H9 (cell line): ENCODE results near the gene SMIM9. TPM values are rescaled to one million over a fixed set of nuclear protein-coding genes. Genes with fewer than 3 reads are reported as not detected.

Source experiments
- DNase-seq: peaks from one replicate; pipeline ENCODE4 v3.0.0-alpha.2; 2017
- H2AFZ ChIP-seq: one replicate; pipeline ENCODE4 v1.6.1; 2013; ENCODE audit warnings: mild to moderate bottlenecking, low read length, control low read depth, moderate library complexity
- H2AK5ac ChIP-seq: 2 replicates; pipeline ENCODE4 v1.6.1; 2013; ENCODE audit warnings: low read length, control low read depth, mixed read lengths; ENCODE audit not compliant: insufficient read length
- H2BK120ac ChIP-seq: one replicate; pipeline ENCODE4 v1.6.1; 2013; ENCODE audit warnings: low read depth, mild to moderate bottlenecking, low read length, control low read depth, inconsistent platforms; ENCODE audit not compliant: poor library complexity, severe bottlenecking
- H2BK12ac ChIP-seq: 2 replicates; pipeline ENCODE4 v1.6.1; 2013; ENCODE audit warnings: low read length, control low read depth, mixed read lengths, low read depth; ENCODE audit not compliant: insufficient read length
- H2BK15ac ChIP-seq: 2 replicates; pipeline ENCODE4 v1.6.1; 2013; ENCODE audit warnings: low read depth, low read length, control low read depth
- H2BK20ac ChIP-seq: one replicate; pipeline ENCODE4 v1.6.1; 2013; ENCODE audit warnings: low read depth, mild to moderate bottlenecking, low read length, control low read depth, inconsistent platforms; ENCODE audit not compliant: poor library complexity, severe bottlenecking
- H2BK5ac ChIP-seq: 2 replicates; pipeline ENCODE4 v1.6.1; 2013; ENCODE audit warnings: low read length, control low read depth, mixed read lengths; ENCODE audit not compliant: insufficient read length
- H3K14ac ChIP-seq: 2 replicates; pipeline ENCODE4 v1.6.1; 2013; ENCODE audit warnings: low read length, control low read depth; ENCODE audit not compliant: insufficient read depth
- H3K18ac ChIP-seq: 2 replicates; pipeline ENCODE4 v1.6.1; 2013; ENCODE audit warnings: low read depth, mild to moderate bottlenecking, mixed read lengths, low read length, control low read depth; ENCODE audit not compliant: insufficient read length
- H3K23ac ChIP-seq: 2 replicates; pipeline ENCODE4 v1.6.1; 2013; ENCODE audit warnings: low read length, control low read depth, mixed read lengths, low read depth; ENCODE audit not compliant: insufficient read length
- H3K23me2 ChIP-seq: 2 replicates; pipeline ENCODE4 v1.6.1; 2013; ENCODE audit warnings: low read depth, mild to moderate bottlenecking, mixed read lengths, low read length, control low read depth; ENCODE audit not compliant: insufficient read length, poor library complexity, severe bottlenecking
- H3K27ac ChIP-seq: 2 replicates; pipeline ENCODE4 v1.5.1; 2013; ENCODE audit warnings: low read length, control low read depth, mixed read lengths, low read depth; ENCODE audit not compliant: insufficient read length
- H3K27me3 ChIP-seq: 2 replicates; pipeline ENCODE4 v1.6.1; 2013; ENCODE audit warnings: low read length, control low read depth, inconsistent platforms; ENCODE audit not compliant: insufficient read depth
- H3K4ac ChIP-seq: 2 replicates; pipeline ENCODE4 v1.6.1; 2013; ENCODE audit warnings: low read depth, mild to moderate bottlenecking, control low read depth, inconsistent platforms, low read length, moderate library complexity
- H3K4me1 ChIP-seq: 2 replicates; pipeline ENCODE4 v1.6.1; 2013; ENCODE audit warnings: low read length, control low read depth, inconsistent platforms; ENCODE audit not compliant: insufficient read depth
- H3K4me2 ChIP-seq: 2 replicates; pipeline ENCODE4 v1.6.1; 2013; ENCODE audit warnings: low read length, control low read depth, mixed read lengths; ENCODE audit not compliant: insufficient read length, insufficient read depth
- H3K56ac ChIP-seq: 2 replicates; pipeline ENCODE4 v1.6.1; 2013; ENCODE audit warnings: low read depth, mild to moderate bottlenecking, mixed read lengths, low read length, control low read depth; ENCODE audit not compliant: insufficient read length
- H3K79me1 ChIP-seq: 2 replicates; pipeline ENCODE4 v1.6.1; 2013; ENCODE audit warnings: low read depth, mild to moderate bottlenecking, moderate library complexity, low read length, control low read depth, inconsistent platforms; ENCODE audit not compliant: insufficient read depth, poor library complexity, severe bottlenecking
- H3K79me2 ChIP-seq: 2 replicates; pipeline ENCODE4 v1.6.1; 2013; ENCODE audit warnings: low read length, control low read depth, inconsistent platforms; ENCODE audit not compliant: insufficient read depth
- H3K9ac ChIP-seq: 2 replicates; pipeline ENCODE4 v1.6.1; 2013; ENCODE audit warnings: low read length, control low read depth, mixed read lengths; ENCODE audit not compliant: insufficient read length; ENCODE audit errors: extremely low read depth
- H3K9me3 ChIP-seq: one replicate; pipeline ENCODE4 v1.6.1; 2013; ENCODE audit warnings: low read depth, low read length, inconsistent platforms; ENCODE audit not compliant: control insufficient read depth
- H3T11ph ChIP-seq: one replicate; pipeline ENCODE4 v1.6.1; 2013; ENCODE audit warnings: mild to moderate bottlenecking, low read length, control low read depth, inconsistent platforms
- H4K20me1 ChIP-seq: one replicate; pipeline ENCODE4 v1.6.1; 2013; ENCODE audit not compliant: control insufficient read depth, insufficient read length, insufficient read depth
- H4K5ac ChIP-seq: 2 replicates; pipeline ENCODE4 v1.6.1; 2013; ENCODE audit warnings: low read depth, mild to moderate bottlenecking, mixed read lengths, low read length, control low read depth; ENCODE audit not compliant: insufficient read length
- H4K8ac ChIP-seq: replicated peaks from 2 replicates; pipeline ENCODE4 v1.6.1; 2013; ENCODE audit warnings: low read length, control low read depth, mixed read lengths, low read depth; ENCODE audit not compliant: insufficient read length
- H4K91ac ChIP-seq: 2 replicates; pipeline ENCODE4 v1.6.1; 2013; ENCODE audit warnings: low read depth, mild to moderate bottlenecking, moderate library complexity, mixed read lengths, low read length, control low read depth; ENCODE audit not compliant: insufficient read length
- H3K27ac Mint-ChIP-seq, 3 experiments: 2 replicates in 2 of 3; 3 replicates in 1 of 3; pipeline ENCODE4 v1.8.0; 2020 to 2021; ENCODE audit warnings: mixed read lengths in 3 of 3, mild to moderate bottlenecking in 1 of 3, moderate library complexity in 1 of 3
- H3K27me3 Mint-ChIP-seq: 2 replicates; pipeline ENCODE4 v1.8.0; 2021; ENCODE audit warnings: low read depth, mild to moderate bottlenecking, moderate library complexity, mixed read lengths
- H3K36me3 Mint-ChIP-seq, 3 experiments: 2 replicates in 2 of 3; 3 replicates in 1 of 3; pipeline ENCODE4 v1.8.0; 2020 to 2021; ENCODE audit warnings: low read depth in 3 of 3, mixed read lengths in 3 of 3; ENCODE audit not compliant: insufficient read depth in 1 of 3
- H3K4me1 Mint-ChIP-seq, 2 experiments: 2 replicates each; pipeline ENCODE4 v1.8.0; 2020; ENCODE audit warnings: mixed read lengths in 2 of 2
- H3K4me3 Mint-ChIP-seq, 2 experiments: 2 replicates in 1 of 2; 3 replicates in 1 of 2; pipeline ENCODE4 v1.8.0; 2020 to 2021; ENCODE audit warnings: mild to moderate bottlenecking in 2 of 2, mixed read lengths in 2 of 2, moderate library complexity in 1 of 2
- H3K9me3 Mint-ChIP-seq, 2 experiments: 2 replicates in 1 of 2; 3 replicates in 1 of 2; pipeline ENCODE4 v1.8.0; 2020; ENCODE audit warnings: mild to moderate bottlenecking in 2 of 2, mixed read lengths in 2 of 2, moderate library complexity in 1 of 2
- CTCF ChIP-seq: fragments of 200-600 bp; sonication (generic); conservative IDR thresholded peaks from 3 replicates; pipeline ENCODE4 v1.8.0; 2021; ENCODE audit warnings: antibody characterized with exemption, mild to moderate bottlenecking
- WGBS: extraction: QIAGEN DNeasy Blood & Tissue Kit; methylation state at CpG from one replicate; pipeline ENCODE4 v1.1.7; 2013; ENCODE audit warnings: missing lambda C conversion rate, low lambda C conversion rate, mixed read lengths; ENCODE audit not compliant: insufficient read length; ENCODE audit errors: extremely low coverage; 5-methylcytosine and 5-hydroxymethylcytosine counted together
- total RNA-seq: library from RNA; stranded (reverse); gene quantifications from 2 replicates; pipeline ENCODE4 v1.2.1, GENCODE V29; 2021

The SMIM9 gene
- total RNA-seq, 1 experiment from 2014 or later = not detected

GRCh38 chrX:154802947-154803346 lies 31.5 kb downstream of the SMIM9 start:
- no peak overlapping the region for H3K4me2 ChIP-seq
- no peak overlapping the region for H3K23ac ChIP-seq
- DNase-seq = no peak
- no CpG with 5 or more reads among the region's 2 CpGs for WGBS
- Mint-ChIP-seq H3K27ac (no peak overlapping the region), H3K9me3 (peaks cover 71 to 76% of the 10 kb centered on the region in 2 experiments), H3K4me1 (peaks cover 18 to 33% of the 10 kb centered on the region in 2 experiments), H3K36me3 (peaks cover 0 to 11% (median 7%) of the 10 kb centered on the region in 3 experiments; a peak in 6 of 7 replicates), H3K27me3 (peaks cover 32% of the 10 kb centered on the region), H3K4me3 (no peak overlapping the region)
- no peak overlapping the region for H2AFZ ChIP-seq
- H2BK5ac ChIP-seq = no peak overlapping the region
- H2BK15ac ChIP-seq = no peak overlapping the region
- peaks cover 5% of the 10 kb centered on the region; the same call in 1 of the 2 replicates for H3K27me3 ChIP-seq
- no peak overlapping the region for H3K4ac ChIP-seq
- peaks cover 5% of the 10 kb centered on the region for H3K23me2 ChIP-seq
- no peak overlapping the region for H3K18ac ChIP-seq
- no peak overlapping the region for H2BK20ac ChIP-seq
- H3K79me1 ChIP-seq = no peaks in the 10 kb centered on the region
- H3T11ph ChIP-seq = no peak overlapping the region
- no peaks in the 10 kb centered on the region for H4K20me1 ChIP-seq
- peaks cover 34% of the 10 kb centered on the region for H3K9me3 ChIP-seq
- H4K91ac ChIP-seq = no peak overlapping the region
- no peak overlapping the region for H3K14ac ChIP-seq
- no peak overlapping the region for H3K27ac ChIP-seq
- no peak overlapping the region for H3K9ac ChIP-seq
- no peaks in the 10 kb centered on the region for H3K79me2 ChIP-seq
- no peak for TF ChIP-seq CTCF
- no peak overlapping the region for H4K5ac ChIP-seq
- H4K8ac ChIP-seq = no peak overlapping the region
- H2AK5ac ChIP-seq = no peak overlapping the region
- no peak overlapping the region for H3K56ac ChIP-seq
- no peak overlapping the region for H2BK120ac ChIP-seq
- H3K4me1 ChIP-seq = peaks cover 3% of the 10 kb centered on the region; the same call in 1 of the 2 replicates
- H2BK12ac ChIP-seq = no peak overlapping the region
